OCI-LY7 (cell line): ENCODE results near the gene TNS3. TPM values are rescaled to one million over a fixed set of nuclear protein-coding genes. Genes with fewer than 3 reads are reported as not detected.

Experiments used
- BruUV-seq: library from RNA; stranded (reverse); fragments of 400-500 nt; replicated peaks from 2 replicates; lab custom pipeline; 2021; lab: Mats Ljungman, UMichigan
- CTCF ChIA-PET: fragments of 300-600 bp; sonication (Branson Sonifier 250); formaldehyde crosslinking; loops from one replicate; lab custom pipeline; 2022; ENCODE audit warnings: antibody characterized with exemption; ENCODE audit not compliant: unreplicated experiment; lab: Charles Lee
- POLR2A ChIA-PET: fragments of 300-600 bp; sonication (Branson Sonifier 250); formaldehyde crosslinking; loops from one replicate; lab custom pipeline; 2022; ENCODE audit warnings: antibody characterized with exemption; lab: Charles Lee
- DNase-seq: peaks from one replicate; pipeline ENCODE4 v3.0.0-alpha.2; 2015; ENCODE audit warnings: low spot score
- H2AFZ ChIP-seq: fragments of 200-600 bp; sonication (generic), shearing (Covaris generic); 2 replicates; pipeline ENCODE4 v1.6.1; 2014; ENCODE audit warnings: mild to moderate bottlenecking, antibody characterized with exemption, low read length, moderate library complexity
- H3K27ac ChIP-seq: fragments of 200-600 bp; sonication (generic); 2 replicates; pipeline ENCODE4 v1.5.1; 2014; ENCODE audit warnings: mixed run types, low read depth, mild to moderate bottlenecking, moderate library complexity, low read length, inconsistent platforms; ENCODE audit not compliant: poor library complexity, severe bottlenecking
- H3K36me3 ChIP-seq: fragments of 200-600 bp; sonication (generic); 2 replicates; pipeline ENCODE4 v1.6.1; 2014; ENCODE audit warnings: mild to moderate bottlenecking, antibody characterized with exemption, low read length, moderate library complexity, mixed read lengths; ENCODE audit not compliant: insufficient read depth
- H3K4me1 ChIP-seq: fragments of 200-600 bp; sonication (generic); 2 replicates; pipeline ENCODE4 v1.5.1; 2014; ENCODE audit warnings: mild to moderate bottlenecking, low read length; ENCODE audit not compliant: insufficient read depth, poor library complexity, severe bottlenecking
- H3K4me2 ChIP-seq: fragments of 200-600 bp; sonication (generic); 2 replicates; pipeline ENCODE4 v1.6.1; 2014; ENCODE audit warnings: mild to moderate bottlenecking, low read length
- H3K4me3 ChIP-seq: fragments of 200-600 bp; sonication (generic); 2 replicates; pipeline ENCODE4 v1.5.1; 2014; ENCODE audit warnings: mild to moderate bottlenecking, low read depth, low read length; ENCODE audit not compliant: poor library complexity, severe bottlenecking
- H3K79me2 ChIP-seq: fragments of 200-600 bp; sonication (generic); 2 replicates; pipeline ENCODE4 v1.6.1; 2016; ENCODE audit warnings: low read depth, mild to moderate bottlenecking, low read length, moderate library complexity, mixed read lengths; ENCODE audit not compliant: insufficient read depth
- H3K9me2 ChIP-seq: fragments of 200-600 bp; sonication (generic); 2 replicates; pipeline ENCODE4 v1.6.1; 2016; ENCODE audit warnings: mild to moderate bottlenecking, low read length, mixed read lengths; ENCODE audit not compliant: insufficient read depth
- H3K9me3 ChIP-seq: fragments of 200-600 bp; sonication (generic); 2 replicates; pipeline ENCODE4 v1.6.1; 2014; ENCODE audit warnings: mild to moderate bottlenecking, mixed run types, low read length, mixed read lengths
- H4K20me1 ChIP-seq: fragments of 200-600 bp; sonication (generic); 2 replicates; pipeline ENCODE4 v1.6.1; 2014; ENCODE audit warnings: mild to moderate bottlenecking, antibody characterized with exemption, low read length, moderate library complexity, mixed read lengths; ENCODE audit not compliant: insufficient read depth
- EZH2phosphoT487 ChIP-seq: fragments of 200-600 bp; sonication (generic); IDR thresholded peaks from 2 replicates; pipeline ENCODE4 v1.6.1; 2018; ENCODE audit warnings: low read depth, borderline replicate concordance, mild to moderate bottlenecking, mixed run types, antibody characterized with exemption, low read length, moderate library complexity, mixed read lengths
- intact Hi-C: fragments of 100-400 bp; cut with micrococcal nuclease; formaldehyde crosslinking; loops from one replicate; pipeline ENCODE4 v1.10.0; 2022; ENCODE audit not compliant: unreplicated experiment
- total RNA-seq, 2 experiments: library from RNA; depleted of rRNA in 1 of 2; stranded (reverse); fragments of >200 nt in 1 of 2; shearing (Covaris generic) in 1 of 2; gene quantifications; 2 replicates each; pipeline ENCODE4 v1.2.3, GENCODE V29; 2014 to 2022
- TF ChIP-seq, protein P1 (sequence below): fragments of 200-600 bp; sonication (generic); conservative IDR thresholded peaks from 2 replicates; pipeline ENCODE4 v1.5.1; 2014; ENCODE audit warnings: mild to moderate bottlenecking, antibody characterized with exemption, low read length, moderate library complexity, mixed read lengths

Gene TNS3
- total RNA-seq, 2 experiments from 2014 or later: 9.5 to 42.1 TPM

- Histone ChIP-seq H3K9me3 (no peaks in the 10 kb centered on the region), H2AFZ (no peak overlapping the region), H3K4me3 (no peak overlapping the region), H3K27ac (no peak overlapping the region), H4K20me1 (no peaks in the 10 kb centered on the region; the same call in 1 of the 2 replicates), H3K4me1 (no peaks in the 10 kb centered on the region), H3K79me2 (no peaks in the 10 kb centered on the region), H3K9me2 (no peaks in the 10 kb centered on the region), H3K4me2 (no peak overlapping the region), H3K36me3 (no peaks in the 10 kb centered on the region)
- intact Hi-C loops: no loop called here
- ChIA-PET POLR2A (no interaction called here), CTCF (no interaction called here)
- no peak for DNase-seq
- TF ChIP-seq, protein P1, sequence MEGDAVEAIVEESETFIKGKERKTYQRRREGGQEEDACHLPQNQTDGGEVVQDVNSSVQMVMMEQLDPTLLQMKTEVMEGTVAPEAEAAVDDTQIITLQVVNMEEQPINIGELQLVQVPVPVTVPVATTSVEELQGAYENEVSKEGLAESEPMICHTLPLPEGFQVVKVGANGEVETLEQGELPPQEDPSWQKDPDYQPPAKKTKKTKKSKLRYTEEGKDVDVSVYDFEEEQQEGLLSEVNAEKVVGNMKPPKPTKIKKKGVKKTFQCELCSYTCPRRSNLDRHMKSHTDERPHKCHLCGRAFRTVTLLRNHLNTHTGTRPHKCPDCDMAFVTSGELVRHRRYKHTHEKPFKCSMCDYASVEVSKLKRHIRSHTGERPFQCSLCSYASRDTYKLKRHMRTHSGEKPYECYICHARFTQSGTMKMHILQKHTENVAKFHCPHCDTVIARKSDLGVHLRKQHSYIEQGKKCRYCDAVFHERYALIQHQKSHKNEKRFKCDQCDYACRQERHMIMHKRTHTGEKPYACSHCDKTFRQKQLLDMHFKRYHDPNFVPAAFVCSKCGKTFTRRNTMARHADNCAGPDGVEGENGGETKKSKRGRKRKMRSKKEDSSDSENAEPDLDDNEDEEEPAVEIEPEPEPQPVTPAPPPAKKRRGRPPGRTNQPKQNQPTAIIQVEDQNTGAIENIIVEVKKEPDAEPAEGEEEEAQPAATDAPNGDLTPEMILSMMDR: no peak
- TF ChIP-seq EZH2phosphoT487: no peak
- BruUV-seq: no TSS peak
These were observed 224.0 kb downstream of the TNS3 start for GRCh38 chr7:47357863-47358262.

DNA sequence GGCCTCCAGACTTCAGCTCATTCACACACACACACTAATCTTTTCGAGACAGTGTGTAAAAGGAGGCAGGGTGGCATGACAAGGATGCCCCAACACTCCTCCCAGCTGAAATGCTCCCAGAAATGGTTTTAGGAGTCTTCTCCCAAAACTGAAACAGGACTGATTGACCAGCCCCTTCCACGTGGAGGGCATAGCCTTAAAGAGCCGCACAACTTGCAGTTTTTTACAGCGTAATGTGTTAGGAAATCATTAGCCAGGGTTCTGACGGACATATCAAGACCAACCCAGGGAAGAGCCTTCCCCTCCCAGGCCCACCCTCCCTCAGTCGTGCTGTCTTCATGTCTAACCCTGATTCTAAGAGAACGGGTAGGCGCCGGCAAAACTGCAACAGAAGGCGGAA lies 224.6 kb downstream of the TNS3 start:
- Histone ChIP-seq H2AFZ (no peak overlapping the region), H3K9me3 (no peaks in the 10 kb centered on the region), H4K20me1 (no peaks in the 10 kb centered on the region; the same call in 1 of the 2 replicates), H3K9me2 (no peaks in the 10 kb centered on the region), H3K4me1 (no peaks in the 10 kb centered on the region), H3K79me2 (no peaks in the 10 kb centered on the region), H3K4me2 (no peak overlapping the region), H3K36me3 (no peaks in the 10 kb centered on the region), H3K27ac (no peak overlapping the region), H3K4me3 (no peak overlapping the region)
- no TSS peak for BruUV-seq
- TF ChIP-seq, protein P1: no peak
- TF ChIP-seq EZH2phosphoT487: no peak
- no peak for DNase-seq
- CTCF ChIA-PET: no interaction called here
- POLR2A ChIA-PET: interaction anchor here (0.7 to 1.4 kb wide), 2 partner anchors 12 to 13 kb away, joined by 3 to 4 read pairs; no protein-coding TSS in a partner anchor
- intact Hi-C loops: no loop called here

DNA sequence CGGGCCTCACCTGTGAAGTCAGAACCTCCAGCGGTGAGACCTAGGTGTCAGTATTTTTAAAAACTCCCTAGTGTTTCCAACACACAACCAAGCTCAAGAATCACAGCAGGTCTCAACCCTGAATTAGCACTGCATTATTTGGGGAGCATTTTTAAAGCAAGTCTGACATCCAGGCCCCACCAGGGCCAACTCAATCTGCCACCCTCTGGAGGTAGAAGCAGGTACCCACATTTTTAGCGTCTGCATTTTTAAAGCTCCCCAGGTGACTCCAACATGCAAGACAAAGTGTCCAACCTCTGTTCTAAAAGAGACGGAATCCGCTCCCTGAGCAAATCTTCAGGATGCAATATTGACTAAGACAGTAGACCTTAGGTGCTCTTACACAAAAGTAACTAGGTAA lies 225.7 kb downstream of the TNS3 start:
- Histone ChIP-seq H3K4me3 (no peak overlapping the region), H4K20me1 (no peaks in the 10 kb centered on the region; the same call in 1 of the 2 replicates), H3K36me3 (no peaks in the 10 kb centered on the region), H3K9me2 (no peaks in the 10 kb centered on the region), H3K4me1 (no peaks in the 10 kb centered on the region), H3K9me3 (no peaks in the 10 kb centered on the region), H2AFZ (no peak overlapping the region), H3K4me2 (no peak overlapping the region), H3K79me2 (no peaks in the 10 kb centered on the region), H3K27ac (no peak overlapping the region)
- intact Hi-C loops: no loop called here
- no peak for DNase-seq
- no TSS peak for BruUV-seq
- POLR2A ChIA-PET: interaction anchor here (0.5 to 1.4 kb wide), 2 partner anchors 12 to 50 kb away, joined by 4 read pairs; no protein-coding TSS in a partner anchor
- CTCF ChIA-PET: no interaction called here
- TF ChIP-seq, protein P1: no peak
- TF ChIP-seq EZH2phosphoT487: no peak
